ENCODE results near the gene NOP9. TPM values are rescaled to one million over a fixed set of nuclear protein-coding genes. Genes with fewer than 3 reads are reported as not detected.

NOP9 gene
- total RNA-seq, 3 donors from 2014 or later = 18.4 to 21.0 (median 19.0) TPM

- intact Hi-C loops (cut with DNase I; ENCODE audit: low total_unique reads) = no loop called here
- H3K36me3 ChIP-seq = peaks cover 9% of the 10 kb centered on the region
- no peak overlapping the region for H3K4me3 ChIP-seq
- DNase-seq (ENCODE audit: low spot score in 2 of 2) = no peak
- TF ChIP-seq POLR2AphosphoS5 (IDR thresholded peaks at IDR 0.05) (no peak), CTCF (IDR thresholded peaks at IDR 0.05) (no peak), POLR2A (IDR thresholded peaks at IDR 0.05) (no peak)
- H3K27me3 ChIP-seq = no peaks in the 10 kb centered on the region
- peak overlapping the region; percentile 45 to 55 for H3K27ac ChIP-seq
- H3K4me1 ChIP-seq = no peaks in the 10 kb centered on the region
- no peaks in the 10 kb centered on the region for H3K9me3 ChIP-seq
Observed at GRCh38 chr14:24264298-24264697, 35.4 kb upstream of the NOP9 start.

GRCh38 chr14:24266344-24267244 lies 33.1 kb upstream of the NOP9 start:
- H3K4me1 ChIP-seq = no peaks in the 10 kb centered on the region
- DNase-seq (ENCODE audit: low spot score in 2 of 2) = no peak
- no peaks in the 10 kb centered on the region for H3K27me3 ChIP-seq
- H3K9me3 ChIP-seq = no peaks in the 10 kb centered on the region
- intact Hi-C loops (cut with DNase I; ENCODE audit: low total_unique reads) = no loop called here
- no peak overlapping the region for H3K27ac ChIP-seq
- TF ChIP-seq POLR2AphosphoS5 (IDR thresholded peaks at IDR 0.05) = no peak
- no peak for TF ChIP-seq CTCF (IDR thresholded peaks at IDR 0.05)
- TF ChIP-seq POLR2A (IDR thresholded peaks at IDR 0.05) = no peak
- H3K36me3 ChIP-seq = peaks cover 9% of the 10 kb centered on the region
- no peak overlapping the region for H3K4me3 ChIP-seq

- TF ChIP-seq CTCF (IDR thresholded peaks at IDR 0.05) (no peak), POLR2AphosphoS5 (IDR thresholded peaks at IDR 0.05) (no peak), POLR2A (IDR thresholded peaks at IDR 0.05) (no peak)
- H3K27ac ChIP-seq = no peak overlapping the region
- DNase-seq (ENCODE audit: low spot score in 2 of 2) = no peak
- H3K27me3 ChIP-seq = no peaks in the 10 kb centered on the region
- H3K9me3 ChIP-seq = no peaks in the 10 kb centered on the region
- peaks cover 9% of the 10 kb centered on the region for H3K36me3 ChIP-seq
- intact Hi-C loops (cut with DNase I; ENCODE audit: low total_unique reads) = no loop called here
- no peaks in the 10 kb centered on the region for H3K4me1 ChIP-seq
- no peak overlapping the region for H3K4me3 ChIP-seq
Observed at GRCh38 chr14:24267516-24267915, 32.1 kb upstream of the NOP9 start.

- Histone ChIP-seq H3K9me3 (no peaks in the 10 kb centered on the region), H3K27me3 (no peaks in the 10 kb centered on the region), H3K27ac (no peak overlapping the region), H3K4me1 (no peaks in the 10 kb centered on the region), H3K36me3 (peaks cover 9% of the 10 kb centered on the region), H3K4me3 (no peak overlapping the region)
- no peak for DNase-seq (ENCODE audit: low spot score in 2 of 2)
- intact Hi-C loops (cut with DNase I; ENCODE audit: low total_unique reads) = no loop called here
- no peak for TF ChIP-seq CTCF (IDR thresholded peaks at IDR 0.05)
- TF ChIP-seq POLR2A (IDR thresholded peaks at IDR 0.05) = no peak
- no peak for TF ChIP-seq POLR2AphosphoS5 (IDR thresholded peaks at IDR 0.05)
Observed at GRCh38 chr14:24268225-24268624, 31.4 kb upstream of the NOP9 start.

- TF ChIP-seq POLR2AphosphoS5 (IDR thresholded peaks at IDR 0.05) (no peak), POLR2A (IDR thresholded peaks at IDR 0.05) (no peak), CTCF (IDR thresholded peaks at IDR 0.05) (no peak)
- intact Hi-C loops (cut with DNase I; ENCODE audit: low total_unique reads) = no loop called here
- Histone ChIP-seq H3K4me3 (no peak overlapping the region), H3K9me3 (no peaks in the 10 kb centered on the region), H3K36me3 (peaks cover 9% of the 10 kb centered on the region), H3K27me3 (no peaks in the 10 kb centered on the region), H3K4me1 (no peaks in the 10 kb centered on the region), H3K27ac (no peak overlapping the region)
- DNase-seq (ENCODE audit: low spot score in 2 of 2) = no peak
Observed at GRCh38 chr14:24269368-24269767, 30.3 kb upstream of the NOP9 start.
